Esophagus muscularis mucosa (tissue), 4 donors: Measurements from ENCODE around the gene RND1. TPM values are rescaled to one million over a fixed set of nuclear protein-coding genes. Genes with fewer than 3 reads are reported as not detected.

Source experiments
- DNase-seq: peaks from one replicate; pipeline ENCODE4 v3.0.0-alpha.2; 2017; ENCODE audit errors: extremely low spot score
- H3K27ac ChIP-seq, 4 donors: fragments of 200-600 bp; sonication (generic); replicated peaks in 1 of 4; 1 replicate in 3 of 4; 2 replicates in 1 of 4; pipeline ENCODE4 v1.5.1; 2016 to 2019; ENCODE audit warnings: mild to moderate bottlenecking in 1 of 4
- H3K27me3 ChIP-seq, 4 donors: fragments of 200-600 bp; sonication (generic); one replicate each; pipeline versions ENCODE4 v1.5.1 to v1.6.0; 2016 to 2019
- H3K36me3 ChIP-seq, 4 donors: fragments of 200-600 bp; sonication (generic); one replicate each; pipeline ENCODE4 v1.5.1; 2016 to 2019
- H3K4me1 ChIP-seq, 4 donors: fragments of 200-600 bp; sonication (generic); one replicate each; pipeline ENCODE4 v1.5.1; 2016 to 2019
- H3K4me3 ChIP-seq, 4 donors: fragments of 200-600 bp; sonication (generic); 1 replicate in 2 of 4; 2 replicates in 2 of 4; pipeline ENCODE4 v1.5.1; 2016 to 2019; ENCODE audit warnings: mild to moderate bottlenecking in 4 of 4, moderate library complexity in 1 of 4
- H3K9me3 ChIP-seq, 4 donors: fragments of 200-600 bp; sonication (generic); 1 replicate in 3 of 4; 2 replicates in 1 of 4; pipeline ENCODE4 v1.5.1; 2016 to 2019
- EP300 ChIP-seq: sonication (generic); formaldehyde crosslinking; IDR thresholded peaks from one replicate; pipeline ENCODE4 v1.6.1; 2017; ENCODE audit warnings: antibody characterized with exemption
- POLR2A ChIP-seq: fragments of 450-650 bp; IDR thresholded peaks from one replicate; pipeline ENCODE4 v1.6.1; 2017; ENCODE audit warnings: antibody characterized with exemption, moderate library complexity, mild to moderate bottlenecking, low read depth
- POLR2AphosphoS5 ChIP-seq, 2 donors: sonication (generic); formaldehyde crosslinking; IDR thresholded peaks; one replicate each; pipeline ENCODE4 v1.6.1; 2017; ENCODE audit warnings: antibody characterized with exemption in 2 of 2
- WGBS: methylation state at CpG from one replicate; pipeline ENCODE4 v1.1.5; 2018; 5-methylcytosine and 5-hydroxymethylcytosine counted together
- intact Hi-C: fragments of 100-400 bp; cut with DNase I; formaldehyde crosslinking; loops from one replicate; pipeline ENCODE4 v1.15.1; 2023
- total RNA-seq, 4 donors: library from RNA; depleted of rRNA; stranded (reverse); fragments of >200 nt; gene quantifications; one replicate each; pipeline versions ENCODE4 v1.1.0 to v1.2.1, GENCODE V29; 2016
- TF ChIP-seq, protein P1 (sequence below), 3 experiments: fragments of 200-600 bp in 2 of 3; fragments of 450-650 bp in 1 of 3; sonication (generic) in 2 of 3; IDR thresholded peaks; one replicate each; pipeline ENCODE4 v1.5.1; 2017 to 2019; ENCODE audit warnings: antibody characterized with exemption in 3 of 3, mild to moderate bottlenecking in 2 of 3, moderate library complexity in 1 of 3

Gene RND1
- total RNA-seq, 4 donors from 2014 or later = 0.29 to 6.5 (median 0.32) TPM; not detected in 1

DNA sequence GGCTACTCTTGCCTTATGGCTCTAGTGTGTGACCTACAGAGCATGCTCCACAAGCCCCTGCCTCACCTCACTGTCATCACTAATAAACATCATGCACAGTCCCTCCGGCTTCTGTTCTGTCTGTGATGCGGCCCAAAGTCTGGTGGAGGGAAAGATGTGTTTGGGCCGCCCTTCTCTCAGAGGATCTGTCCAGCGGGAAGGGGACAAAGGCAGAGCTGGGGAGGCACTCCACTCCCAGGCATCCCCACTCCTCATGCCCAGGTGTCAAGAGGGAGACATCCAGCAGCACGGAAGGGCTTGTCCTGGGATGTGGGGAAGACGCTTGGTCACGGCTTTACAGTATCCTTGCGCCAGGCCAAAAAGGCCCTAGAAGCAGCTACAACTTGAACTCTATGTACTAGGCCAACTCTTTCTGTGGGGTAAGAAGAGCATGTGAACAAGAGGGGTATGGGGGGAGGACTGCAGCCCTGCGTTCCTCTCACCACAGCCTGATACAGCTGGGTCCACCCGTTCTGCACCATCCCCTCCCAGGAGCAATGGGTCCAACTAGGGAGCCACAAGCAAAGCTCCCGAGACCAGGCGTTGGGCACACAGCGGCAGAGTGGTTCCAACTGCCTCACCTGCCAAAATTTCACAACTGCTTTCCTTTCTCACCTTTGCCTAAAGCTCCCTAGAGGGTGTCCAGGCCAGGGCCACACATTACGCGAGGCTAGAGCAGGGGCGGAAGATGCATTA is 36.7 kb downstream of the RND1 start:
- TF ChIP-seq POLR2AphosphoS5 (IDR thresholded peaks at IDR 0.05) (no peak), EP300 (no peak), POLR2A (no peak)
- TF ChIP-seq, protein P1, sequence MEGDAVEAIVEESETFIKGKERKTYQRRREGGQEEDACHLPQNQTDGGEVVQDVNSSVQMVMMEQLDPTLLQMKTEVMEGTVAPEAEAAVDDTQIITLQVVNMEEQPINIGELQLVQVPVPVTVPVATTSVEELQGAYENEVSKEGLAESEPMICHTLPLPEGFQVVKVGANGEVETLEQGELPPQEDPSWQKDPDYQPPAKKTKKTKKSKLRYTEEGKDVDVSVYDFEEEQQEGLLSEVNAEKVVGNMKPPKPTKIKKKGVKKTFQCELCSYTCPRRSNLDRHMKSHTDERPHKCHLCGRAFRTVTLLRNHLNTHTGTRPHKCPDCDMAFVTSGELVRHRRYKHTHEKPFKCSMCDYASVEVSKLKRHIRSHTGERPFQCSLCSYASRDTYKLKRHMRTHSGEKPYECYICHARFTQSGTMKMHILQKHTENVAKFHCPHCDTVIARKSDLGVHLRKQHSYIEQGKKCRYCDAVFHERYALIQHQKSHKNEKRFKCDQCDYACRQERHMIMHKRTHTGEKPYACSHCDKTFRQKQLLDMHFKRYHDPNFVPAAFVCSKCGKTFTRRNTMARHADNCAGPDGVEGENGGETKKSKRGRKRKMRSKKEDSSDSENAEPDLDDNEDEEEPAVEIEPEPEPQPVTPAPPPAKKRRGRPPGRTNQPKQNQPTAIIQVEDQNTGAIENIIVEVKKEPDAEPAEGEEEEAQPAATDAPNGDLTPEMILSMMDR (IDR thresholded peaks at IDR 0.05) = no peak
- peaks cover 65 to 100% (median 88%) of the 10 kb centered on the region in 4 donors for H3K36me3 ChIP-seq
- 80% methylated on average over 10 of the region's 16 CpGs for WGBS
- H3K27ac ChIP-seq = no peak overlapping the region
- intact Hi-C loops = no loop called here
- no peak overlapping the region for H3K4me3 ChIP-seq
- no peak for DNase-seq
- no peaks in the 10 kb centered on the region for H3K27me3 ChIP-seq
- no peaks in the 10 kb centered on the region for H3K9me3 ChIP-seq
- H3K4me1 ChIP-seq = no peaks in the 10 kb centered on the region

DNA sequence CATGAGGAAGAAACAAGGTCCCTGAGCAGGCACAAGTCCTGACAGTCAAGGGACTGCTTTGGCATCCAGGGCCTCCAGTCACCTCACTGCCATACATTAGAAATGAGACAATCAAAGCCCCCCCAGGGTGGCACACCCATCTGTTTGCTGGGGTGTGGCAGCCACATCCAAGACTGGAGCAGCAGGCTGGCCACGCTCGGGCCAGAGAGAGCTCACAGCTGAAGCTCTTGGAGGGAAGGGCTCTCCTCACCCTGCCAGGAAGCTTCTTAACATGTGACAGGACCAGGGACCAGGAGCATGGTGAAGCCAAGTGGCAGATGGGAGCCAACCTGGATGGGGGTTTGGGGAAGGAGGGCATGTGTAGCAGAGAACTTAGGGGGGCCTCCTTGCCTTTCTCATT is 37.4 kb downstream of the RND1 start:
- no peak for DNase-seq
- whole genome bisulfite sequencing = no CpG with 5 or more reads among the region's 2 CpGs
- TF ChIP-seq, protein P1 (IDR thresholded peaks at IDR 0.05) = no peak
- TF ChIP-seq POLR2A (no peak), POLR2AphosphoS5 (IDR thresholded peaks at IDR 0.05) (no peak), EP300 (no peak)
- no peak overlapping the region for H3K4me3 ChIP-seq
- intact Hi-C loops = no loop called here
- no peak overlapping the region for H3K27ac ChIP-seq
- peaks cover 60 to 100% (median 87%) of the 10 kb centered on the region in 4 donors for H3K36me3 ChIP-seq
- no peaks in the 10 kb centered on the region for H3K9me3 ChIP-seq
- H3K27me3 ChIP-seq = no peaks in the 10 kb centered on the region
- no peaks in the 10 kb centered on the region for H3K4me1 ChIP-seq

DNA sequence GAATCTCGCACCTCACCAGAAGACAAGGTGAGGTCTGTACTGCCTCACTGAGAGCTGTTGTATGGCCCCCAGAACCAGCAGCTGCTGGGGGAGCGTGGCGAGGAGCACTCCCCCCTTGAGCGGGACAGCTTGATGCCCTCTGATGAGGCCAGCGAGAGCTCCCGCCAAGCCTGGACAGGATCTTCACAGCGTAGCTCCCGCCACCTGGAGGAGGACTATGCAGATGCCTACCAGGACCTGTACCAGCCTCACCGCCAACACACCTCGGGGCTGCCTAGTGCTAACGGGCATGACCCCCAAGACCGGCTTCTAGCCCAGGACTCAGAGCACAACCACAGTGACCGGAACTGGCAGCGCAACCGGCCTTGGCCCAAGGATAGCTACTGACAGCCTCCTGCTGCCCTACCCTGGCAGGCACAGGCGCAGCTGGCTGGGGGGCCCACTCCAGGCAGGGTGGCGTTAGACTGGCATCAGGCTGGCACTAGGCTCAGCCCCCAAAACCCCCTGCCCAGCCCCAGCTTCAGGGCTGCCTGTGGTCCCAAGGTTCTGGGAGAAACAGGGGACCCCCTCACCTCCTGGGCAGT is 38.1 kb downstream of the RND1 start:
- peaks cover 54 to 98% (median 81%) of the 10 kb centered on the region in 4 donors for H3K36me3 ChIP-seq
- no peak for DNase-seq
- H3K27me3 ChIP-seq = no peaks in the 10 kb centered on the region
- H3K27ac ChIP-seq = no peak overlapping the region
- no peaks in the 10 kb centered on the region for H3K9me3 ChIP-seq
- H3K4me1 ChIP-seq = no peaks in the 10 kb centered on the region
- TF ChIP-seq, protein P1 (IDR thresholded peaks at IDR 0.05) = no peak
- no peak for TF ChIP-seq POLR2A
- no peak for TF ChIP-seq POLR2AphosphoS5 (IDR thresholded peaks at IDR 0.05)
- no peak for TF ChIP-seq EP300
- 100% methylated on average over 3 of the region's 17 CpGs for WGBS
- intact Hi-C loops = no loop called here
- H3K4me3 ChIP-seq = no peak overlapping the region

DNA sequence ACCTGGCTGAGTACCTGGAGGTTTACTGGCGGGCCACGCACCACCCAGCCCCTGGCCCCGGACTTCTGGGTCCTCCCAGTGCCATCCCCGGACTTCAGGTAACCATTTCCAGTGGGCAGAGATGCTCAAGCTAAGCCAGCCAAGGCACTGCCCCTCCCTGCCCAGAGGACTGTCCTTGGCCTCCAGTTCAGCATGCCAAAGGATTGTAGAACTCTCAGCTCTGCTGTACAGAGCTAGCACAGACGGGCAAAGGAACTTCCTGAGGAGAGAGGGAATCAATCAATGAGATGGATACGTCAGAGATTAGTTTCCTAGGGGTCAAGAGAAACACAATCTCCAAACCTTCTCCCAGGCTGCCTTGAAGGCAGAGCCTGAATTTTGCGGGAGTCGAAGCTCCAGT is 38.6 kb downstream of the RND1 start:
- Histone ChIP-seq H3K4me1 (no peaks in the 10 kb centered on the region), H3K9me3 (no peaks in the 10 kb centered on the region), H3K36me3 (peaks cover 48 to 93% (median 75%) of the 10 kb centered on the region in 4 donors), H3K27me3 (no peaks in the 10 kb centered on the region), H3K27ac (no peak overlapping the region), H3K4me3 (no peak overlapping the region)
- intact Hi-C loops = no loop called here
- no peak for TF ChIP-seq EP300
- no peak for TF ChIP-seq POLR2A
- TF ChIP-seq, protein P1 (IDR thresholded peaks at IDR 0.05) = no peak
- TF ChIP-seq POLR2AphosphoS5 (IDR thresholded peaks at IDR 0.05) = no peak
- 57% methylated on average over 4 of the region's 8 CpGs for WGBS
- no peak for DNase-seq
